Dermis lymphatic vessel endothelial cell (primary cell): Measurements from ENCODE around the gene GK2. TPM values are rescaled to one million over a fixed set of nuclear protein-coding genes. Genes with fewer than 3 reads are reported as not detected.

Source experiments
- total RNA-seq: library from RNA; depleted of rRNA; stranded (reverse); fragments of >200 nt; gene quantifications from 2 replicates; pipeline ENCODE4 v1.2.1, GENCODE V29; 2014

The GK2 gene
- not detected in 2 replicates for total RNA-seq

GRCh38 chr4:79408063-79408462 is at the start of gene GK2:
GK2 (minus strand) TSS chr4:79408228; CDS start chr4:79408200, 28 bp downstream.

Other genes with a start within 250 kb of the GK2 start
- not detected in 2 replicates for gene NAA11, start 82.2 kb downstream of the GK2 start, total RNA-seq